ENCODE measurements around the gene R3HDM1. TPM values are rescaled to one million over a fixed set of nuclear protein-coding genes. Genes with fewer than 3 reads are reported as not detected.
A peak's percentile ranks its signal among the peaks of the same experiment; 100 is the strongest.

R3HDM1 gene
- total and polyA plus RNA-seq, 12 donors: 9.4 to 42.7 (median 20.9) TPM

DNA sequence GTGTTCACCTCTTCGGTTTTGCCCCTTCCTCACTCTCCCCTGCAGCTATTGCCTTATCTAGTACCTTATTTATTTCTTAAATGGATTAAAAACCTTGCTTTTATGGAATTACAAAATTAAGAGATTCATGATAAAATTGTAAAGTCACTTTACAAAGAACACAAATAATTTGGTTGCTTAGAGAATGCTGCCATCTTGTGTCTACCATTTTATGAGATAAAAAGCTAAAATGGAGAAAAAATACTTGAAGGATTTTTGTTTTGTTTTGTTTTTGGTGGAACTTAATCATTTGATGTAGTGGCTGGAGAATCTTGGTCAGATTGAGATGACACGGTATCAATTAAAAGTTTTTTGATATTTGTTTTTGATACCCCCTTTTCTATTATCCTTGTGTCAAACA lies 69.6 kb downstream of the R3HDM1 start:
- DNase-seq: no peak
- WGBS, 4 donors: 78 to 86% (median 82%) methylated on average over 2 of the region's 2 CpGs
- intact Hi-C loops (cut with DNase I): loop anchor here in 1 of 2 donors (10.0 kb wide), 1 partner anchor 596 kb away; no protein-coding TSS in a partner anchor
- Histone ChIP-seq H3K36me3 (replicated peaks in 1 of 2) (peaks cover 0 to 19% of the 10 kb centered on the region in 2 donors), H3K9me3 (replicated peaks in 1 of 3) (no peaks in the 10 kb centered on the region), H3K27ac (no peak overlapping the region), H3K4me1 (replicated peaks in 1 of 2) (peaks cover 0 to 5% of the 10 kb centered on the region in 2 donors), H3K4me3 (no peak overlapping the region), H3K27me3 (no peaks in the 10 kb centered on the region)
- no peak for TF ChIP-seq POLR2A (IDR thresholded peaks at IDR 0.05)
- TF ChIP-seq, protein P1, sequence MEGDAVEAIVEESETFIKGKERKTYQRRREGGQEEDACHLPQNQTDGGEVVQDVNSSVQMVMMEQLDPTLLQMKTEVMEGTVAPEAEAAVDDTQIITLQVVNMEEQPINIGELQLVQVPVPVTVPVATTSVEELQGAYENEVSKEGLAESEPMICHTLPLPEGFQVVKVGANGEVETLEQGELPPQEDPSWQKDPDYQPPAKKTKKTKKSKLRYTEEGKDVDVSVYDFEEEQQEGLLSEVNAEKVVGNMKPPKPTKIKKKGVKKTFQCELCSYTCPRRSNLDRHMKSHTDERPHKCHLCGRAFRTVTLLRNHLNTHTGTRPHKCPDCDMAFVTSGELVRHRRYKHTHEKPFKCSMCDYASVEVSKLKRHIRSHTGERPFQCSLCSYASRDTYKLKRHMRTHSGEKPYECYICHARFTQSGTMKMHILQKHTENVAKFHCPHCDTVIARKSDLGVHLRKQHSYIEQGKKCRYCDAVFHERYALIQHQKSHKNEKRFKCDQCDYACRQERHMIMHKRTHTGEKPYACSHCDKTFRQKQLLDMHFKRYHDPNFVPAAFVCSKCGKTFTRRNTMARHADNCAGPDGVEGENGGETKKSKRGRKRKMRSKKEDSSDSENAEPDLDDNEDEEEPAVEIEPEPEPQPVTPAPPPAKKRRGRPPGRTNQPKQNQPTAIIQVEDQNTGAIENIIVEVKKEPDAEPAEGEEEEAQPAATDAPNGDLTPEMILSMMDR (IDR thresholded peaks at IDR 0.05): peak; percentile 10 to 42 (median 30)

DNA sequence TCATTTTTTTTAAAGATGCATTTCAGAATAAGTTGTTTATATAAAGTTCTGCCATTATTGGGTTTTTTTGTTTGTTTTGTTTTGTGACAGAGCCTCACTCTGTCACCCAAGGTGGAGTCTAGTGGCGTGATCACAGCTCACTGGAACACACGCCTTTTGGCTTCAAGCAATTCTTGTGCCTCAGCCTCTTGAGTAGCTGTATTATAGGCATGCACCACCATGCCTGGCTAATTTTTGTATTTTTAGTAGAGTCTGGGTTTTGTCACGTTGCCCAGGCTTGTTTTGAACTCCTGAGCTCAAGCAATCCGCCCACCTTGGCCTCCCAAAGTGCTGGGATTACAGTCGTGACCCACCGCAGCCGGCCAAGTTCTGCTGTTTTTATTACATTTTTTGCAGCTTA lies 72.3 kb downstream of the R3HDM1 start:
- TF ChIP-seq, protein P1 (IDR thresholded peaks at IDR 0.05): no peak
- TF ChIP-seq POLR2A (IDR thresholded peaks at IDR 0.05): no peak
- peaks cover 0 to 24% of the 10 kb centered on the region in 2 donors for H3K36me3 ChIP-seq (replicated peaks in 1 of 2)
- no peak overlapping the region for H3K4me3 ChIP-seq
- H3K27ac ChIP-seq: no peak overlapping the region
- DNase-seq: no peak
- no peaks in the 10 kb centered on the region for H3K9me3 ChIP-seq (replicated peaks in 1 of 3)
- WGBS, 4 donors: 66 to 83% (median 78%) methylated on average over 7 of the region's 7 CpGs
- no peaks in the 10 kb centered on the region for H3K4me1 ChIP-seq (replicated peaks in 1 of 2)
- intact Hi-C loops (cut with DNase I): loop anchor here in 1 of 2 donors (10.0 kb wide), 1 partner anchor 599 kb away; no protein-coding TSS in a partner anchor
- no peaks in the 10 kb centered on the region for H3K27me3 ChIP-seq

DNA sequence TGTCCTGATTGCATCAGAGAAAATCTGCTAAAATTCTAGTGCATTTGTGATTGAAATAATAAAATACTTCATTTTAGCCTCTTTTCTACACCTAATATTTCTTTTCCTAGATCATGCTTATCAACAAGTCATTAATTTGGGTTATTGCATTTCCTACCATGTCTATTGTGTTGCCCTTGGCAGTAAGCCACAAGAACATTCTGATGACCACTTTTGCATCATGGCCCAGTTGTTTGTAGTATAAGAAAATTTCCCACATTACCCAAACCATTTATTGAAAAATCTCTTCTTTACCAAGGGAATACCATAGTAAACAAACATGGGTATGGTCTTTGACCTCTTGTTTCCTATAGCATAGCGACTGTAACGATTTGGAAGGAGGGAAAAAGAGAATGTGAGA lies 76.3 kb downstream of the R3HDM1 start:
- H3K4me3 ChIP-seq: no peak overlapping the region
- no peak for DNase-seq
- H3K27ac ChIP-seq: no peak overlapping the region
- WGBS, 4 donors: 81 to 94% (median 87%) methylated on average over 2 of the region's 2 CpGs
- no peak for TF ChIP-seq POLR2A (IDR thresholded peaks at IDR 0.05)
- TF ChIP-seq, protein P1 (IDR thresholded peaks at IDR 0.05): no peak
- no peaks in the 10 kb centered on the region for H3K9me3 ChIP-seq (replicated peaks in 1 of 3)
- no peaks in the 10 kb centered on the region for H3K27me3 ChIP-seq
- no peaks in the 10 kb centered on the region for H3K4me1 ChIP-seq (replicated peaks in 1 of 2)
- intact Hi-C loops (cut with DNase I): loop anchor here in 1 of 2 donors (10.0 kb wide), 1 partner anchor 603 kb away; no protein-coding TSS in a partner anchor
- H3K36me3 ChIP-seq (replicated peaks in 1 of 2): peaks cover 0 to 24% of the 10 kb centered on the region in 2 donors

DNA sequence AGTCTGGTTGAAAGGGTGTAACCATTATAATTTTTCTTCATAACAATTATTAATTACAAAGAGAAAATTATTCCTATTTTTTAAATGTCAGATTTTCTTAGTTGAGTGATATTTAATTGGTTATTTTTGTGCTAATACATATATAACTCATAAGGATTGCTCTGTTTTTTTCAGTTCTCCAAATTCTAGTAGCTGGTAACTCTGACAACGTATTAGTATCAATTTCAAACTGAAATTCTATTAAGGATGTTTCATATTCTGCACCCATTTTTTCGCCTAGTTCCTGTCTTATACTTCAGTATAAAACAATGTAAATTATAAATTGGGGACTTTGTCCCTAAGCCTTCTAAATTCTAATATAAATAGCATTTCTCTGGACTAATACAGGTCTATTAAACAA lies 81.0 kb downstream of the R3HDM1 start:
- Histone ChIP-seq H3K36me3 (replicated peaks in 1 of 2) (no peaks in the 10 kb centered on the region), H3K4me1 (replicated peaks in 1 of 2) (no peaks in the 10 kb centered on the region), H3K4me3 (no peak overlapping the region), H3K27me3 (no peaks in the 10 kb centered on the region), H3K9me3 (replicated peaks in 1 of 3) (no peaks in the 10 kb centered on the region), H3K27ac (no peak overlapping the region)
- intact Hi-C loops (cut with DNase I): no loop called here
- WGBS, 4 donors: 92 to 97% (median 94%) methylated on average over 2 of the region's 2 CpGs
- no peak for DNase-seq
- no peak for TF ChIP-seq POLR2A (IDR thresholded peaks at IDR 0.05)
- TF ChIP-seq, protein P1 (IDR thresholded peaks at IDR 0.05): no peak
